Trophoblast cell (in vitro differentiated cells and primary cell): ENCODE results near the gene PTCD3.

Experiments used
- DNase-seq, 2 donors: peaks; one replicate each; pipeline ENCODE4 v3.0.0-alpha.2; 2016
- H2AFZ ChIP-seq: 2 replicates; pipeline ENCODE4 v1.6.1; 2013; ENCODE audit warnings: low read length, moderate library complexity, mild to moderate bottlenecking; ENCODE audit not compliant: insufficient read depth, poor library complexity
- H2AK5ac ChIP-seq: 2 replicates; pipeline ENCODE4 v1.6.1; 2013; ENCODE audit warnings: mild to moderate bottlenecking, low read length
- H2BK120ac ChIP-seq: 2 replicates; pipeline ENCODE4 v1.6.1; 2013; ENCODE audit warnings: low read length, mild to moderate bottlenecking, moderate library complexity; ENCODE audit not compliant: insufficient read depth, poor library complexity
- H2BK12ac ChIP-seq: 2 replicates; pipeline ENCODE4 v1.6.1; 2013; ENCODE audit warnings: mild to moderate bottlenecking, low read length, moderate library complexity
- H2BK5ac ChIP-seq: 2 replicates; pipeline ENCODE4 v1.6.1; 2013; ENCODE audit warnings: low read length, low read depth, moderate library complexity, mild to moderate bottlenecking; ENCODE audit not compliant: poor library complexity
- H3K14ac ChIP-seq: 2 replicates; pipeline ENCODE4 v1.6.1; 2013; ENCODE audit warnings: mild to moderate bottlenecking, low read length
- H3K18ac ChIP-seq: 2 replicates; pipeline ENCODE4 v1.6.1; 2013; ENCODE audit warnings: mild to moderate bottlenecking, low read length
- H3K23ac ChIP-seq: 2 replicates; pipeline ENCODE4 v1.6.1; 2013; ENCODE audit warnings: low read length
- H3K27ac ChIP-seq: 2 replicates; pipeline ENCODE4 v1.5.1; 2013; ENCODE audit warnings: low read depth, mild to moderate bottlenecking, inconsistent platforms, low read length, moderate library complexity
- H3K27me3 ChIP-seq: 2 replicates; pipeline ENCODE4 v1.6.1; 2013; ENCODE audit warnings: inconsistent platforms, mild to moderate bottlenecking, low read length, moderate library complexity; ENCODE audit not compliant: insufficient read depth
- H3K36me3 ChIP-seq, 2 experiments: 1 replicate in 1 of 2; 2 replicates in 1 of 2; pipeline ENCODE4 v1.6.1; 2013; ENCODE audit warnings: low read length in 2 of 2, mild to moderate bottlenecking in 2 of 2, moderate library complexity in 1 of 2; ENCODE audit not compliant: insufficient read depth in 2 of 2, control insufficient read depth in 1 of 2
- H3K4ac ChIP-seq: 2 replicates; pipeline ENCODE4 v1.6.1; 2013; ENCODE audit warnings: low read depth, mild to moderate bottlenecking, low read length, moderate library complexity
- H3K4me1 ChIP-seq, 2 experiments: 1 replicate in 1 of 2; 2 replicates in 1 of 2; pipeline ENCODE4 v1.6.1; 2013; ENCODE audit warnings: low read length in 2 of 2, mild to moderate bottlenecking in 2 of 2, moderate library complexity in 1 of 2; ENCODE audit not compliant: insufficient read depth in 2 of 2, control insufficient read depth in 1 of 2
- H3K4me2 ChIP-seq: 2 replicates; pipeline ENCODE4 v1.6.1; 2013; ENCODE audit warnings: inconsistent platforms, mild to moderate bottlenecking, low read length, moderate library complexity
- H3K4me3 ChIP-seq: 2 replicates; pipeline ENCODE4 v1.5.1; 2013; ENCODE audit warnings: mild to moderate bottlenecking, low read depth, low read length, inconsistent platforms
- H3K79me1 ChIP-seq: one replicate; pipeline ENCODE4 v1.6.1; 2013; ENCODE audit warnings: low read length
- H3K79me2 ChIP-seq: 2 replicates; pipeline ENCODE4 v1.6.1; 2013; ENCODE audit warnings: low read length, mild to moderate bottlenecking; ENCODE audit not compliant: control insufficient read depth, insufficient read depth, poor library complexity
- H3K9ac ChIP-seq: 2 replicates; pipeline ENCODE4 v1.6.1; 2013; ENCODE audit warnings: mild to moderate bottlenecking, low read length
- H3K9me3 ChIP-seq: 2 replicates; pipeline ENCODE4 v1.6.1; 2013; ENCODE audit warnings: low read depth, mild to moderate bottlenecking, control low read depth, inconsistent platforms, low read length; ENCODE audit not compliant: insufficient read depth
- H4K12ac ChIP-seq: 2 replicates; pipeline ENCODE4 v1.6.1; 2013; ENCODE audit warnings: low read depth, mild to moderate bottlenecking, low read length, moderate library complexity
- H4K8ac ChIP-seq: 2 replicates; pipeline ENCODE4 v1.6.1; 2013; ENCODE audit warnings: low read depth, mild to moderate bottlenecking, low read length, moderate library complexity
- H4K91ac ChIP-seq: one replicate; pipeline ENCODE4 v1.6.1; 2013; ENCODE audit warnings: low read depth, mild to moderate bottlenecking, low read length, moderate library complexity
- WGBS: extraction: QIAGEN DNeasy Blood & Tissue Kit; methylation state at CpG from one replicate; pipeline ENCODE4 v1.1.7; 2013; ENCODE audit warnings: missing lambda C conversion rate; ENCODE audit not compliant: insufficient read length, insufficient coverage; ENCODE audit errors: extremely low coverage; 5-methylcytosine and 5-hydroxymethylcytosine counted together

Gene PTCD3

DNA sequence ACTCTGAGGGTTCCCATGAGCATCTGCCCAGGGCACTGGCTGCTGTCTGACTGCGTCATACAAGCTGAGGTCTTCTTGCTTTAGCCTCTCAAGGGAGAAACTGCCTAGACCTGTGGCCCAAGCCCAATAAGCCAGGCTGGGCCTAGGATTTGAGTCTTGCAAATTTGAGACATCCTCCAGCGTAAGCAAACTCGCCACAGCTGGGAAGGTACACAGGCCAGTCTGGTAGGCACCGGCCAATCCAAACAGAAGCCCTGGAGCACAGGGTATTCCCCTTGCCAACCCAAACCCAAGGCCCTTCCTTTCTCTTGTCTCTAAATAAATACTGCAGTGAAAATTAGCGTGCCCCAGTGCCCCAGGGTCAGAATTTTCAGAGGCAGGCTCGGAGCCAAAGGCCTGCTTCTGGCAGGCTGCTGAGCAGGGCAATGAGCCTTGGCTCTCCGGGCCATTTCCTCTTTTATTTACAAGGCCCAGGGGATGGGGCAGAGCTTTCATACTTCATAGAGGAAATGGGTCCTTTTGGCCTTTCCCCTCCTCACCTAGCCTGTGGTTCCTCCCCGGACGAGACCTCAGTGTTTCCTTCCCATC lies 33.7 kb upstream of the PTCD3 start:
- Histone ChIP-seq H4K12ac (no peak overlapping the region), H3K27me3 (no peaks in the 10 kb centered on the region), H2BK120ac (no peak overlapping the region), H3K4me3 (no peak overlapping the region), H3K4me1 (peaks cover 3 to 10% of the 10 kb centered on the region in 2 experiments), H2BK5ac (no peak overlapping the region), H3K14ac (no peak overlapping the region), H4K91ac (peak overlapping the region; percentile 13), H2AK5ac (peak overlapping the region; percentile 26), H3K9ac (no peak overlapping the region), H3K4me2 (no peak overlapping the region), H3K36me3 (peaks cover 44 to 68% of the 10 kb centered on the region in 2 experiments), H3K9me3 (no peaks in the 10 kb centered on the region), H3K27ac (no peak overlapping the region), H3K4ac (no peak overlapping the region), H3K23ac (no peak overlapping the region), H2AFZ (no peak overlapping the region), H3K18ac (peak overlapping the region; percentile 41), H4K8ac (peak overlapping the region; percentile 16), H3K79me1 (peaks cover 7% of the 10 kb centered on the region), H2BK12ac (peak overlapping the region; percentile 35), H3K79me2 (no peaks in the 10 kb centered on the region)
- whole genome bisulfite sequencing = no CpG with 5 or more reads among the region's 9 CpGs
- no peak for DNase-seq

- Histone ChIP-seq H4K12ac (no peak overlapping the region), H3K4ac (no peak overlapping the region), H2AFZ (no peak overlapping the region), H2AK5ac (no peak overlapping the region), H3K23ac (no peak overlapping the region), H3K18ac (no peak overlapping the region), H3K9ac (no peak overlapping the region), H3K4me2 (no peak overlapping the region), H3K27me3 (no peaks in the 10 kb centered on the region), H3K79me1 (peaks cover 7% of the 10 kb centered on the region), H3K4me3 (no peak overlapping the region), H3K36me3 (peaks cover 49 to 69% of the 10 kb centered on the region in 2 experiments), H3K4me1 (peaks cover 0 to 7% of the 10 kb centered on the region in 2 experiments), H3K9me3 (no peaks in the 10 kb centered on the region), H2BK5ac (no peak overlapping the region), H3K79me2 (no peaks in the 10 kb centered on the region), H4K8ac (no peak overlapping the region), H2BK12ac (no peak overlapping the region), H2BK120ac (no peak overlapping the region), H3K27ac (no peak overlapping the region), H4K91ac (no peak overlapping the region), H3K14ac (no peak overlapping the region)
- peak; percentile 50 to 58 for DNase-seq
- WGBS = no CpG with 5 or more reads among the region's 1 CpG
These were observed 32.8 kb upstream of the PTCD3 start for GRCh38 chr2:86073225-86073624.

DNA sequence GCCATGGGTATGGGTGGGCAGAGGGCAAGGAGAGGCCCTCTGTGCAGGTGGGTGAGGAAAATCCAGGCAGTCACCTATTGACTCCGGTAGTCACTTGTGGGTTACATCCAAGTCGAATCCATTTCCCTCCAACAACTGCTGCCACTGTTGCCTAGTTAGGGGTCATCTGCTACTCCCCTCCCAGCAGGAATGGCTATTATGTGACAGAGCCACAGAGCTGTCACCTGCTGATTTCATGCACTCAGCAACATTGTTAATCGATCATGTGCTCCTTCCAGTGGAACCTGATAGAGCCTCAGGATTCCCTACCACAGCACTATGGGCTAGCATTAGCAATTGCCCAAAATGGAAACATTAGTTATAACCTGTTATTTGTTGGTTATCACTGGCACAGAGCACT lies 31.8 kb upstream of the PTCD3 start:
- no peaks in the 10 kb centered on the region for H3K9me3 ChIP-seq
- H3K27me3 ChIP-seq = no peaks in the 10 kb centered on the region
- H3K4me3 ChIP-seq = no peak overlapping the region
- no peak for DNase-seq
- H2BK5ac ChIP-seq = no peak overlapping the region
- H3K4me2 ChIP-seq = no peak overlapping the region
- H3K79me2 ChIP-seq = no peaks in the 10 kb centered on the region
- peaks cover 0 to 7% of the 10 kb centered on the region in 2 experiments for H3K4me1 ChIP-seq
- H3K36me3 ChIP-seq = peaks cover 46 to 67% of the 10 kb centered on the region in 2 experiments
- no peak overlapping the region for H3K14ac ChIP-seq
- H4K91ac ChIP-seq = no peak overlapping the region
- H4K12ac ChIP-seq = no peak overlapping the region
- H3K9ac ChIP-seq = no peak overlapping the region
- no peak overlapping the region for H2BK12ac ChIP-seq
- no peak overlapping the region for H3K27ac ChIP-seq
- no CpG with 5 or more reads among the region's 3 CpGs for WGBS
- peaks cover 7% of the 10 kb centered on the region for H3K79me1 ChIP-seq
- no peak overlapping the region for H3K18ac ChIP-seq
- H3K4ac ChIP-seq = no peak overlapping the region
- no peak overlapping the region for H3K23ac ChIP-seq
- H4K8ac ChIP-seq = no peak overlapping the region
- H2AFZ ChIP-seq = no peak overlapping the region
- H2AK5ac ChIP-seq = no peak overlapping the region
- H2BK120ac ChIP-seq = no peak overlapping the region

DNA sequence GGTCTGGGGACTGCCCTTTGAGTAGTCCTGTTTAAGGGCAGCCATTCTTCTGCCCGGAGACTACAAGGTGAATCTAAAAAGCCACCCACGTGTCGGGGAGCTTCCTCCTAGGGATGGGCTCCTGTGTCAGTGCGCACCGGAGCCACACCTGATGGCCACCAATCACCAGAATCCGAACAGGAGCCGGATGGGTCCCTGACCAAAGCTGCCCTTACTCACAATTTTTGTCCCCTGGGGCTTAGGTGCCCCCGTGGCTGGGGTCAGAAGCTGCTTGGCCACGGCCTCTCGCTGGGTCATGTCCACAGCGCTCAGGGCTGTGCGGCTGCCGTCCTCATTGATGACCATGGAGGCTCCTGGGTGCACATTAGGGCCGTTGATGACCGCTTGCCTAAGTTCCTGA lies 31.2 kb upstream of the PTCD3 start:
- Histone ChIP-seq H4K8ac (no peak overlapping the region), H3K4me2 (no peak overlapping the region), H3K18ac (no peak overlapping the region), H3K4me1 (peaks cover 0 to 5% of the 10 kb centered on the region in 2 experiments), H3K23ac (no peak overlapping the region), H3K36me3 (peaks cover 47 to 65% of the 10 kb centered on the region in 2 experiments), H3K27ac (no peak overlapping the region), H4K12ac (no peak overlapping the region), H2AK5ac (no peak overlapping the region), H3K9me3 (no peaks in the 10 kb centered on the region), H3K4me3 (no peak overlapping the region), H3K9ac (no peak overlapping the region), H3K79me2 (no peaks in the 10 kb centered on the region), H3K27me3 (no peaks in the 10 kb centered on the region), H2AFZ (no peak overlapping the region), H2BK12ac (peak overlapping the region; percentile 8), H4K91ac (no peak overlapping the region), H3K79me1 (peaks cover 7% of the 10 kb centered on the region), H3K4ac (no peak overlapping the region), H3K14ac (no peak overlapping the region), H2BK5ac (no peak overlapping the region), H2BK120ac (no peak overlapping the region)
- DNase-seq = no peak
- no CpG with 5 or more reads among the region's 15 CpGs for WGBS
